GM23248 (cell line): ENCODE measurements around the gene ADAMTS3. TPM values are rescaled to one million over a fixed set of nuclear protein-coding genes. Genes with fewer than 3 reads are reported as not detected.

Experiments used
- DNase-seq: peaks from one replicate; pipeline ENCODE4 v3.0.0-alpha.2; 2015
- H2AFZ ChIP-seq: fragments of 200-600 bp; sonication (generic); 2 replicates; pipeline ENCODE4 v1.6.1; 2016; ENCODE audit warnings: antibody characterized with exemption
- H3F3A ChIP-seq: fragments of 200-600 bp; sonication (generic); 2 replicates; pipeline ENCODE4 v1.6.1; 2016; ENCODE audit warnings: mild to moderate bottlenecking, antibody characterized with exemption, mixed run types; ENCODE audit not compliant: insufficient read depth
- H3K27ac ChIP-seq: fragments of 200-600 bp; sonication (generic); 2 replicates; pipeline ENCODE4 v1.5.1; 2016; ENCODE audit warnings: mild to moderate bottlenecking
- H3K27me3 ChIP-seq: fragments of 200-600 bp; sonication (generic); replicated peaks from 2 replicates; pipeline ENCODE4 v1.6.1; 2016; ENCODE audit warnings: mild to moderate bottlenecking; ENCODE audit not compliant: insufficient read depth
- H3K36me3 ChIP-seq: fragments of 200-600 bp; sonication (generic); 2 replicates; pipeline ENCODE4 v1.6.1; 2016; ENCODE audit warnings: low read depth, mild to moderate bottlenecking
- H3K4me1 ChIP-seq: fragments of 200-600 bp; sonication (generic); 2 replicates; pipeline ENCODE4 v1.6.1; 2016; ENCODE audit warnings: mild to moderate bottlenecking; ENCODE audit not compliant: insufficient read depth
- H3K4me2 ChIP-seq: fragments of 200-600 bp; sonication (generic); one replicate; pipeline ENCODE4 v1.6.1; 2016; ENCODE audit warnings: mild to moderate bottlenecking; ENCODE audit not compliant: unreplicated experiment
- H3K4me3 ChIP-seq: fragments of 200-600 bp; sonication (generic); 2 replicates; pipeline ENCODE4 v1.5.1; 2016; ENCODE audit warnings: mild to moderate bottlenecking
- H3K79me2 ChIP-seq: fragments of 200-600 bp; sonication (generic); 2 replicates; pipeline ENCODE4 v1.6.1; 2016; ENCODE audit warnings: mild to moderate bottlenecking; ENCODE audit not compliant: insufficient read depth
- H3K9ac ChIP-seq: fragments of 200-600 bp; sonication (generic); 2 replicates; pipeline ENCODE4 v1.6.1; 2016; ENCODE audit warnings: mild to moderate bottlenecking
- H3K9me2 ChIP-seq: fragments of 200-600 bp; sonication (generic); 2 replicates; pipeline ENCODE4 v1.6.1; 2016; ENCODE audit warnings: mixed run types, mild to moderate bottlenecking, moderate library complexity; ENCODE audit not compliant: insufficient read depth
- H3K9me3 ChIP-seq: fragments of 200-600 bp; sonication (generic); one replicate; pipeline ENCODE4 v1.6.1; 2017; ENCODE audit warnings: low read depth
- H4K20me1 ChIP-seq: fragments of 200-600 bp; sonication (generic); 2 replicates; pipeline ENCODE4 v1.6.0; 2016; ENCODE audit not compliant: insufficient read depth
- EZH2 ChIP-seq: fragments of 200-600 bp; sonication (generic); IDR thresholded peaks from 2 replicates; pipeline ENCODE4 v1.6.1; 2018; ENCODE audit warnings: antibody characterized with exemption, mild to moderate bottlenecking; ENCODE audit not compliant: insufficient read depth, poor library complexity, severe bottlenecking
- EZH2phosphoT487 ChIP-seq: fragments of 200-600 bp; sonication (generic); IDR thresholded peaks from 2 replicates; pipeline ENCODE4 v1.6.1; 2018; ENCODE audit warnings: antibody characterized with exemption, moderate library complexity, mild to moderate bottlenecking, low read depth; ENCODE audit not compliant: insufficient read depth
- WGBS, 2 experiments: methylation state at CpG; one replicate each; pipeline ENCODE4 v1.1.6; 2015 to 2017; ENCODE audit warnings: low lambda C conversion rate in 2 of 2, low coverage in 1 of 2; ENCODE audit errors: missing lambda C conversion rate in 2 of 2; 5-methylcytosine and 5-hydroxymethylcytosine counted together
- in situ Hi-C: fragments of 300-500 bp; cut with MboI; formaldehyde crosslinking; loops from 2 replicates; pipeline ENCODE4 v1.15.0; 2020
- polyA plus RNA-seq: library from polyadenylated mRNA; unstranded; fragments of >200 nt; fragmentation: Nextera tagmentation; extraction: Ambion mirVana; gene quantifications from 2 replicates; pipeline ENCODE4 v1.2.1, GENCODE V29; 2016
- total RNA-seq: library from RNA; depleted of rRNA; stranded (reverse); fragments of >200 nt; shearing (Covaris generic); gene quantifications from 2 replicates; pipeline ENCODE4 v1.2.3, GENCODE V29; 2014

The ADAMTS3 gene
- total and polyA plus RNA-seq, 2 experiments from 2014 or later: 0.20 to 0.43 TPM

DNA sequence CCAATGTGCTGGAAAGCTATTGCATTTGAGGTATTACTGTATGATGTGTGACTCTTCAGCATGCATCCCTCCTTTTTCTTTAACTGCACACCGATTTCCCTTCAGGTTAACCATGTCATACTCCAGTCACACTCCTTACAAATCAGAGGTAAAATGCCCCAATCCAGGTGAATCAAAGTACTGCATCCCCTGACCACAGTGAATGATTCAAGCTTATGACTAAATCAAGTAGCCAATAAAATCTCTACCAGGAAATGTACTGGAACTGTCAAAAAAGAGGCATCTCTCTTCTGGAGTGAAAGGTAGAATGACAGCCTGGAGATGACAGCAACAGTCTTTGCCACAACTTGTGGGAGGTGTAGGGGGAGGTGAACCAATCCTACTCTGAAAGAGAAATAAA lies 10.4 kb downstream of the ADAMTS3 start:
- Histone ChIP-seq H4K20me1 (no peaks in the 10 kb centered on the region), H3K36me3 (no peaks in the 10 kb centered on the region), H3K4me3 (no peak overlapping the region), H3K79me2 (no peaks in the 10 kb centered on the region), H3K9me2 (no peaks in the 10 kb centered on the region), H3F3A (no peaks in the 10 kb centered on the region), H3K4me1 (no peaks in the 10 kb centered on the region), H3K4me2 (no peak overlapping the region), H3K9ac (no peak overlapping the region), H2AFZ (no peak overlapping the region), H3K9me3 (no peaks in the 10 kb centered on the region), H3K27me3 (no peaks in the 10 kb centered on the region), H3K27ac (no peak overlapping the region)
- 89 to 94% methylated on average over 1 of the region's 1 CpG for WGBS, 2 experiments
- DNase-seq: no peak
- TF ChIP-seq EZH2: no peak
- TF ChIP-seq EZH2phosphoT487: no peak
- in situ Hi-C loops: no loop called here

GRCh38 chr4:72557021-72557420 lies 12.0 kb downstream of the ADAMTS3 start:
- Histone ChIP-seq H2AFZ (no peak overlapping the region), H3K27ac (no peak overlapping the region), H3K79me2 (no peaks in the 10 kb centered on the region), H3K9ac (no peak overlapping the region), H3K9me2 (no peaks in the 10 kb centered on the region), H3K36me3 (no peaks in the 10 kb centered on the region), H4K20me1 (no peaks in the 10 kb centered on the region), H3K4me3 (no peak overlapping the region), H3K9me3 (no peaks in the 10 kb centered on the region), H3K4me1 (no peaks in the 10 kb centered on the region), H3K27me3 (no peaks in the 10 kb centered on the region), H3F3A (no peaks in the 10 kb centered on the region), H3K4me2 (no peak overlapping the region)
- 73 to 74% methylated on average over 5 of the region's 5 CpGs for WGBS, 2 experiments
- no peak for TF ChIP-seq EZH2phosphoT487
- no peak for TF ChIP-seq EZH2
- DNase-seq: no peak
- in situ Hi-C loops: no loop called here

DNA sequence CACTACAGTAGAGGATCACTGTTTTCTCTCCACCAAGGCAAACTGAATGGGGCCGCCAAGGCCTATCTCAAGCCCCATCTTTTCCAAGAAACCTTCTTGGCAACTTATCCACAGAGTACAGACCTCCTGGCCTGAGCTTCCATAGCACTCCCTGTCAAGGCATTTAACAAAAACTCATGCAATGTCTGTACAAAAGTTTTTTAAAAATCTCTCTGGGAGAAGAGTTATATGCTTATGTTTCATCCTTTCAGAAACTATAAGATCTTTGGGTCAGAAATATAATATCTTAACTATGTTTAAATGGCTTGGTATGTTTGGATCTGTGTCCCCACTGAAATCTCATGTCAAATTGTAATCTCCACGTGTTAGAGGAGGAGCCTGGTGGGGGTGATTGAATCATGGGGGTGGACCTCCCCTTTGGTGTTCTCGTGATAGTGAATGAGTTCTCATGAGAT lies 13.6 kb downstream of the ADAMTS3 start:
- H3K36me3 ChIP-seq: no peaks in the 10 kb centered on the region
- H3K9me3 ChIP-seq: no peaks in the 10 kb centered on the region
- no peaks in the 10 kb centered on the region for H3F3A ChIP-seq
- H4K20me1 ChIP-seq: no peaks in the 10 kb centered on the region
- no peak overlapping the region for H3K9ac ChIP-seq
- WGBS, 2 experiments: 39 to 40% methylated on average over 3 of the region's 3 CpGs
- H3K4me3 ChIP-seq: no peak overlapping the region
- no peaks in the 10 kb centered on the region for H3K27me3 ChIP-seq
- in situ Hi-C loops: no loop called here
- no peaks in the 10 kb centered on the region for H3K9me2 ChIP-seq
- TF ChIP-seq EZH2phosphoT487 (no peak), EZH2 (no peak)
- H3K4me1 ChIP-seq: no peaks in the 10 kb centered on the region
- DNase-seq: no peak
- H2AFZ ChIP-seq: no peak overlapping the region
- no peak overlapping the region for H3K4me2 ChIP-seq
- H3K79me2 ChIP-seq: no peaks in the 10 kb centered on the region
- H3K27ac ChIP-seq: no peak overlapping the region

- H3K79me2 ChIP-seq: no peaks in the 10 kb centered on the region
- no peak overlapping the region for H3K4me3 ChIP-seq
- in situ Hi-C loops: no loop called here
- H3K27ac ChIP-seq: no peak overlapping the region
- 52 to 69% methylated on average over 1 of the region's 1 CpG for WGBS, 2 experiments
- no peaks in the 10 kb centered on the region for H3K27me3 ChIP-seq
- H3K9me2 ChIP-seq: no peaks in the 10 kb centered on the region
- no peak overlapping the region for H3K9ac ChIP-seq
- no peak overlapping the region for H3K4me2 ChIP-seq
- no peak overlapping the region for H2AFZ ChIP-seq
- no peak for DNase-seq
- no peaks in the 10 kb centered on the region for H3K36me3 ChIP-seq
- TF ChIP-seq EZH2phosphoT487 (no peak), EZH2 (no peak)
- no peaks in the 10 kb centered on the region for H4K20me1 ChIP-seq
- no peaks in the 10 kb centered on the region for H3F3A ChIP-seq
- H3K4me1 ChIP-seq: no peaks in the 10 kb centered on the region
- H3K9me3 ChIP-seq: no peaks in the 10 kb centered on the region
Observed at GRCh38 chr4:72553540-72554337, 15.3 kb downstream of the ADAMTS3 start.
